Large intestine (tissue), 3 donors: Measurements from ENCODE around the gene CREB3L1. TPM values are rescaled to one million over a fixed set of nuclear protein-coding genes. Genes with fewer than 3 reads are reported as not detected.
A peak's percentile ranks its signal among the peaks of the same experiment; 100 is the strongest.
"Not testable (repeated sequence)": the region's sequence is repeated elsewhere in the genome, so short reads cannot be mapped to it uniquely, and the experiment has no call there.

ENCODE experiments used
- DNase-seq, 2 donors: peaks; one replicate each; pipeline versions ENCODE4 v3.0.0 to v3.0.0-alpha.2; 2013
- H3K27ac ChIP-seq: one replicate; pipeline ENCODE4 v1.5.1; 2013; ENCODE audit warnings: low read length
- H3K27me3 ChIP-seq: 2 replicates; pipeline ENCODE4 v1.6.1; 2013; ENCODE audit warnings: low read length; ENCODE audit not compliant: control insufficient read depth, insufficient read depth
- H3K36me3 ChIP-seq: 2 replicates; pipeline ENCODE4 v1.6.1; 2013; ENCODE audit warnings: low read length; ENCODE audit not compliant: control insufficient read depth, insufficient read depth
- H3K4me1 ChIP-seq: one replicate; pipeline ENCODE4 v1.6.1; 2013; ENCODE audit warnings: low read length; ENCODE audit not compliant: control insufficient read depth, insufficient read depth
- H3K4me3 ChIP-seq: one replicate; pipeline ENCODE4 v1.5.1; 2013; ENCODE audit warnings: low read length
- H3K9me3 ChIP-seq: one replicate; pipeline ENCODE4 v1.6.1; 2013; ENCODE audit warnings: mild to moderate bottlenecking, low read depth, low read length, moderate library complexity; ENCODE audit not compliant: control insufficient read depth
- WGBS: methylation state at CpG from one replicate; pipeline ENCODE4 v1.1.5; 2013; ENCODE audit warnings: low lambda C conversion rate; ENCODE audit not compliant: insufficient coverage; 5-methylcytosine and 5-hydroxymethylcytosine counted together
- polyA plus RNA-seq: library from polyadenylated mRNA; unstranded; fragments of 120-200 nt; gene quantifications from one replicate; pipeline ENCODE4 v1.2.1, GENCODE V29; 2013

The CREB3L1 gene
- polyA plus RNA-seq, 1 donor: 40.6 TPM

DNA sequence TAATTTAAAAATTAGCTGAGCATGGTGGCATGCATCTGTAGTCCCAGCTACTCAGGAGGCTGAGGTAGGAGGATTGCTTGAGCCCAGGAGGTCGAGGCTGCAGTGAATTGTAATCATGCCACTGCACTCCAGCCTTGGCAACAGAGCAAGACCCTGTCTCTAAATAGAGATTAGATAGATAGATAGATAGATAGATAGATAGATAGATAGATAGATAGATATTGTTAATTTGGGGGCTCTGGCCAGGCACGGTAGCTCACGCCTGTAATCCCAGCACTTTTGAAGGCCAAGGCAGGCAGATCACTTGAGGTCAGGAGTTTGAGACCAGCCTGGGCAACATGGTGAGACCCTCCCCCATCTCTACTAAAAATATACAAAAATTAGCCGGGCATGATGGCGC is 18.1 kb upstream of the CREB3L1 start:
- not testable (repeated sequence) for H3K9me3 ChIP-seq, H3K4me1 ChIP-seq, H3K27ac ChIP-seq, DNase-seq, H3K36me3 ChIP-seq, H3K4me3 ChIP-seq, H3K27me3 ChIP-seq
- WGBS: no CpG with 5 or more reads among the region's 5 CpGs

DNA sequence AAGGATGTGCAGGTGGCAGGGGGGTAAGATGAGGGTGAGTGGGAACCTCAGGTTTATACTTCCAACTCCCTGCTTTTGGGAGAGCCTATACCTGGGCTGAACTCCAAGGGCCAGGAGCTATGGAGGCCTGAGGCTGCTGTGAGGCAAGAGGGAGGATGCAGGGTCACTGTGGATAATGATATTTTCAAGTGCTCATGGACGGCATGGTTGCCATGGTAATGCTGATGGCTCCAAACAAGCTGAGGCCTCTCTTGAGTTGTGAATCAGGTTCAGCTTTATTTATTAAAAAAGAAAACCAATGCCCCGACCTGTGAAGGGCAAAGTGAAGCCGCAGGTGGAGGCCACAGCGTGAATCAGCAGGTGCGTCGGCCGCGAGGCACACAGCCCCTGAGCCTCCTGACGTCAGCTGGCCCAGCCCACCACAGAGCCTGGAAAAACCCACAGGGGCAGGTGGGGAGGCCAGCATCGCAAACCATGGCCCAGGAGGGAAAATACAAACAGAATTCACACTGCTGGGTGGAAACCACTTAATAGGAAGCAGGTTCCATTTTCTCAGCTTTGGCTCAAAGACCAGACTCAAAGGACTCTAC is 17.4 kb upstream of the CREB3L1 start:
- H3K36me3 ChIP-seq: no peaks in the 10 kb centered on the region
- H3K27ac ChIP-seq: no peak overlapping the region
- WGBS: no CpG with 5 or more reads among the region's 10 CpGs
- no peaks in the 10 kb centered on the region for H3K4me1 ChIP-seq
- H3K4me3 ChIP-seq: no peak overlapping the region
- DNase-seq: no peak
- no peaks in the 10 kb centered on the region for H3K9me3 ChIP-seq
- H3K27me3 ChIP-seq: no peaks in the 10 kb centered on the region

- H3K27ac ChIP-seq: no peak overlapping the region
- H3K27me3 ChIP-seq: no peaks in the 10 kb centered on the region
- no peak overlapping the region for H3K4me3 ChIP-seq
- no peak for DNase-seq
- no peaks in the 10 kb centered on the region for H3K4me1 ChIP-seq
- no peaks in the 10 kb centered on the region for H3K9me3 ChIP-seq
- no peaks in the 10 kb centered on the region for H3K36me3 ChIP-seq
- 100% methylated on average over 1 of the region's 3 CpGs for WGBS
Measured at GRCh38 chr11:46263120-46263519, 14.3 kb upstream of the CREB3L1 start.

GRCh38 chr11:46264030-46264429 is 13.4 kb upstream of the CREB3L1 start:
- Histone ChIP-seq H3K27ac (no peak overlapping the region), H3K27me3 (no peaks in the 10 kb centered on the region), H3K9me3 (no peaks in the 10 kb centered on the region), H3K4me3 (no peak overlapping the region), H3K4me1 (no peaks in the 10 kb centered on the region), H3K36me3 (no peaks in the 10 kb centered on the region)
- DNase-seq: no peak
- no CpG with 5 or more reads among the region's 4 CpGs for WGBS

DNA sequence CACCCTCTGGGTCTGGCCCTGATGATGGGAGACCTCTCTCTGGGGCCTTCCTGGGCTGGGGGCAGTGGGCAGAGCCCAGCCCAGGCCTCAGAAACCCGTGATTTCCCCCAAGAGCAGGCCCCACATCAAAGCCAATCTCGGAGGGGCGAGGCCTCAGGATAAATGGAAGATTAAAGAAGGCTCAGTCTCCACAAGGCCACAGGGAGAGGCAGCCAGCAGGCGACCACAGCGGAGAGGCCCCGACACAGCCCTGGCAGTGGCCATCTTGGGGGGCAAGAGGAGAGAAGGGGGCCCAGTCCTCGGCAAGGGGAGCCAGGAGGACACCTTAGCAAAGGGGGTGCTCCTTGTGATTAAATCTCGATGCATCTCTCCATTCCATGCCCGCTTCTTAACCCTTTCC is 12.5 kb upstream of the CREB3L1 start:
- 43% methylated on average over 2 of the region's 9 CpGs for WGBS
- Histone ChIP-seq H3K4me1 (no peaks in the 10 kb centered on the region), H3K27me3 (no peaks in the 10 kb centered on the region), H3K27ac (no peak overlapping the region), H3K36me3 (no peaks in the 10 kb centered on the region), H3K4me3 (no peak overlapping the region), H3K9me3 (no peaks in the 10 kb centered on the region)
- no peak for DNase-seq

DNA sequence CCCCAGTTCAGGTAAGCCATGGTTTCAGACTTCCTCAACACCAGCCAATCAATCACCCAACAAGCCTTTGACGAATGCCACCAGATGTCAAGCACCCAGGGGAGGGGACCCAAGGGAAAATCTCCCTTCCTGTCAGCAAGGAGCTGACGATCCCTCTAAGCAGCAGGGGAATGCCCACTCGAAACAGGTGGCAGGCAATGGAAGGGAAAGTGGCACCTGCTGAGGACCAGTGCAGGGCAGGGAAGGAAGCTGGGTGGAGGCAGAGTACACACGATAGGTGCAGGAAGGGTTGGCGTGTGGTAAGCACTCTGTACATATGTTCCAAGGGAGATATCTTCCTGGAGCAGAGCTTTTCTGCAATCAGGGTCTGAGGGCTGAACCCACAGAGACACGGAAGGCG is 11.7 kb upstream of the CREB3L1 start:
- peak in 1 of 2 donors; percentile 59 for DNase-seq

GRCh38 chr11:46267930-46268329 is 9.5 kb upstream of the CREB3L1 start:
- Histone ChIP-seq H3K9me3 (no peaks in the 10 kb centered on the region), H3K36me3 (no peaks in the 10 kb centered on the region), H3K4me3 (no peak overlapping the region), H3K27me3 (no peaks in the 10 kb centered on the region), H3K4me1 (peaks cover 13% of the 10 kb centered on the region), H3K27ac (no peak overlapping the region)
- no peak for DNase-seq

More for the DNA sequence above, 11.7 kb upstream of the CREB3L1 start:
- H3K4me1 ChIP-seq: no peaks in the 10 kb centered on the region
- H3K27me3 ChIP-seq: no peaks in the 10 kb centered on the region
- no peak overlapping the region for H3K27ac ChIP-seq
- no peaks in the 10 kb centered on the region for H3K36me3 ChIP-seq
- H3K4me3 ChIP-seq: no peak overlapping the region
- no peaks in the 10 kb centered on the region for H3K9me3 ChIP-seq
- WGBS: no CpG with 5 or more reads among the region's 7 CpGs

DNA sequence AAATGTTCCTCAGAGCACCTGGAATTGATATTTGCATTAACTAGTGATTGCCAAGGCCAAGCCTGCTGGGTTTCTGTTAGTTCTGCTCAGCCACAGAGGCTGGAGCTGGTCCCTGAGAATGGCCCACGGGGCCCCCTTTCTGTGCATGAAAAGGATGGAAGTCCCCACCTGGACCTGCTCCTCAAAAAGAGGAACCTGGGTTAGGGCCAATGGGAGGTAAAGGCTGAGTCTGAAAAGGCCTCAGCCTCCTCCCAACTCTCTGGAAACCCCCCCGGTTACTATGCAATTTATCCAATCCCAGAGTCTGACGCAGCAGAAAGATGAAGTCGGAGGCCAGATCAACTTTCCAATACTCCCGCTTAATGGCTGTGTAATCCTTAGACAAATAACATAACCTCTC is 6.8 kb upstream of the CREB3L1 start:
- no CpG with 5 or more reads among the region's 5 CpGs for WGBS
- Histone ChIP-seq H3K9me3 (no peaks in the 10 kb centered on the region), H3K4me1 (peaks cover 40% of the 10 kb centered on the region), H3K36me3 (no peaks in the 10 kb centered on the region), H3K27me3 (no peaks in the 10 kb centered on the region), H3K27ac (no peak overlapping the region), H3K4me3 (no peak overlapping the region)
- DNase-seq: no peak

GRCh38 chr11:46271407-46271806 is 6.1 kb upstream of the CREB3L1 start:
- Histone ChIP-seq H3K27me3 (no peaks in the 10 kb centered on the region), H3K4me3 (no peak overlapping the region), H3K4me1 (peaks cover 48% of the 10 kb centered on the region), H3K9me3 (no peaks in the 10 kb centered on the region), H3K36me3 (no peaks in the 10 kb centered on the region), H3K27ac (no peak overlapping the region)
- DNase-seq: no peak
- WGBS: no CpG with 5 or more reads among the region's 1 CpG

DNA sequence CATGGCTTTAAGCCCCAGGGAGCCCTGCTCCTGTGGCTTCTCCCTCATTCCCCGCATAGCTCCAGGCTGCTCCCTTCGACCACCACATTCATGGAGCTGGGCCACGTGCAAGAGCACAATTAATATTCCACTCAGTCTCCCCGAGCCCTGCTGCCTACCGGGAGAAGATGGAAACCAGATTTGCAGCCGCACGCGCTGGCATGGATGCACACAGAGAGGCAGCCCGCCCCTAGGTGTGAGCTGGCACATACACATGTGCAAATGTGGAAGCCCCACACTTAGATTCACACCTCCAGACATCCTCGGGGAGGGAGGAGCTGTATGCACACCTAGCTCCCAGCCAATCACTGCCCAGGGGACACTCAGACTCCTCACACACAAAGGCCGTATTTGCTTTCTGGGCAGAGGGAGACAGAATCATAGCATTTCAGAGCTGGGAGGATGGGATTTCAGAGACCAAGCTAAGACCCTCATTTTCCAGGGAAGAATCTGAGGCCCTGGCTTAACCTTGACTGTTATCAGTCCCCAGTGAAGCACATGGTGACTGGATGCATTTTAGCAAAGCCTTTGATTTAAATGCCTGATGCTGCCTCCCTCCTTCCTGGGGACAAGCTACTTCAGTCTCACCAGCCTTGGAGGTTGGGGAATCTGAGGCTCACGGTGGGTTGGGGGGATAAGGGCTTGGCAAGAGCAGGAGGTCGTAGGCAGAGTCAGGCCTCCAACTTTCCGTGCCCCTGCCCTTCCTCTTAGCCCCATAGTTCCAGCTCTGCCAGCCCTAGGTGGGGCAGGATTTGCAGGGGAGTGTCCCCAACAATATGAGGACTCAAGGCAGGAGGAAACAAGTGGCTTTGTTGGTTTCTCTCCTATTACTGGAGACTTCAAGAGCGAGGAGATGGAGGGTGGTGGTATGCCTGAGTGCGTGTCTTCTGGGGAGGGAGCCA is 5.3 kb upstream of the CREB3L1 start:
- H3K36me3 ChIP-seq: no peaks in the 10 kb centered on the region
- H3K4me1 ChIP-seq: peaks cover 55% of the 10 kb centered on the region
- no CpG with 5 or more reads among the region's 16 CpGs for WGBS
- no peak for DNase-seq
- no peaks in the 10 kb centered on the region for H3K9me3 ChIP-seq
- no peak overlapping the region for H3K4me3 ChIP-seq
- peak overlapping the region; percentile 97 for H3K27ac ChIP-seq
- no peaks in the 10 kb centered on the region for H3K27me3 ChIP-seq
